ENCODE results near the gene KCNJ4.
A peak's percentile ranks its signal among the peaks of the same experiment; 100 is the strongest.

The KCNJ4 gene

DNA sequence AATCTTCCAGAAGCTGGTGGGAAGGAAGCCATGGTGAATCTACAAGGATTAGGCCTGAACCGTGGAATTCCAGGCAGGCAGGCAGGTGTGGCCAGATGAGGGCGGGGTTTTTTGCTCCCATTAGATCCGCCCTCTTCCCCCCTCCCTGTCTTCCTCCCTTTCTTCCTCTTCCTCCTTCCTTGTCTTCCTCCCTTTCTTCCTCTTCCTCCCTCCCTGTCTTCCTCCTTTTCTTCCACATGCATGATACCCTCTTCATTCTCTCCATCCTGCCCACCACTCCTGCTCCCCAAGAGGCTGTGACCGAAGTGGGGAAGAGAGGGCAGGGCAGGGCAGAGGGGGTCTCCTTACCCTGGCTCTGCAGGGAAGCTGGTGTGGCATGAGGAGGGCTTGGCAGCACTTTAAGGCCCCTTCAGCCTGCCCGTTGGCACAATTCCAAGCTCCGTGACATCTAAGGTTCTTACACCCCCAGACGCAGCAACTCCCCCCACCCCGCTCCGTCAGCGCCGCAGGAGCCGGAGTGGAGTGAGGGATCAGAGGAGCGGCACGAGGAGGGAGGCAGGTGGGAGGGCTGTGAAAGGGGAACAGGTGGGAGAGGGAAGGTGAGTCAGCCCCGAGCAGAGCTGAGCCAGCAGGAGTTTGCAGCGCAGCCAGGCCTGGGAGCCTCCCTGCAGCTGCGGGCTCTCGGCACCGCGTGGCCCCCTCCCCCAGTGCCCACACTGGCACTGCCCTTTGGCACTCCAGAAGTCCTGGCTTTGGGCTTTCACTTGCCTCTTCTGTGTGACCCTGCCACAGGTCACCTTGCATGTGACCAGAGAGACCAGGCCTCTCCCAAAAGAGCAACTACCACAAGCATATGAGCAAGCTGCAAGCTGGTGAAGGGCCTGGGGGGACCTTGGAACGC is 32.1 kb downstream of the KCNJ4 start:
- H3K36me3 Mint-ChIP-seq: no peaks in the 10 kb centered on the region
- no peak for DNase-seq
- H3K4me1 Mint-ChIP-seq: no peaks in the 10 kb centered on the region
- no peak overlapping the region for H3K4me3 Mint-ChIP-seq
- no peaks in the 10 kb centered on the region for H3K9me3 Mint-ChIP-seq
- CTCF ChIA-PET: interaction anchor here (0.5 to 1.4 kb wide), 5 partner anchors 9 to 259 kb away, joined by 3 to 4 read pairs (median 3); no protein-coding TSS in a partner anchor
- H3K27ac Mint-ChIP-seq: no peak overlapping the region
- peaks cover 12% of the 10 kb centered on the region for H3K27me3 Mint-ChIP-seq

DNA sequence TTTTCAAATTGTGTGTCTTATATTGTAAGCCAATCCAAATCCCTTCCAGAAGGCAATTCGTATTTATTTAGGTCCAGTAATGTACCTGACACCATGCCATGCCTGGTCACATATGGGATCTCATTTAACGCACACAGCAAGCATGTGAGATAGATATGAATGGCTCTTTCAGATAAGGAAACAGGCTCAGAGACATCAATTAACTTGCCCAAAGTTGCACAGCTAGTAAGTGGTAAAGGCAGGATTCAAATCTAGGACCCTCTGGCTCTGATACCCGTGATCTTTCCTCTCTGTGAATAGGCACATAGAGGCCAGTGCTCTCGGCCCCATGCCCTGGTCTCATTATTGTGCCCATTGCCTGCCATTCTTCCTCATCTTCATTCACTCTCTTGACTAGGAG is 34.3 kb downstream of the KCNJ4 start:
- H3K9me3 Mint-ChIP-seq: no peaks in the 10 kb centered on the region

DNA sequence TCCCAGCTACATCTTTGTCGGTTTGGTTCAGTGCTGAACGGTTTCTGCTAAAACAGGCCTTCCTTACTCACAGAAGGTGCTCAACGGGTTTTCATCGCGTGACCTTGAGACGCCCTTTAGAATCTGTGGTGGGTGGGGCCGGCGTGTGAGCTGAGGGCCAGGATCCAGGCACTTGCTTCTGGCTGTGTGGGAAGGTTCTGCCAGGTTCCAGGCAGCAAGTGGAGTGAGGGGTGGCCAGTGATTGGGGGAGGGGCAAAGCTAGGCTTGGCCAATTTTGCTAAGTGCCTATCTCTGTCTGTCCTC is 35.2 kb downstream of the KCNJ4 start:
- H3K4me3 Mint-ChIP-seq: no peak overlapping the region
- H3K9me3 Mint-ChIP-seq: no peaks in the 10 kb centered on the region
- no peaks in the 10 kb centered on the region for H3K4me1 Mint-ChIP-seq
- H3K27ac Mint-ChIP-seq: no peak overlapping the region
- CTCF ChIA-PET: no interaction called here
- no peak for DNase-seq
- H3K27me3 Mint-ChIP-seq: peaks cover 16% of the 10 kb centered on the region
- no peaks in the 10 kb centered on the region for H3K36me3 Mint-ChIP-seq

More for the DNA sequence above, 34.3 kb downstream of the KCNJ4 start:
- CTCF ChIA-PET: no interaction called here
- no peak for DNase-seq
- H3K27ac Mint-ChIP-seq: no peak overlapping the region
- no peak overlapping the region for H3K4me3 Mint-ChIP-seq
- no peaks in the 10 kb centered on the region for H3K4me1 Mint-ChIP-seq
- no peaks in the 10 kb centered on the region for H3K36me3 Mint-ChIP-seq
- H3K27me3 Mint-ChIP-seq: peaks cover 12% of the 10 kb centered on the region

DNA sequence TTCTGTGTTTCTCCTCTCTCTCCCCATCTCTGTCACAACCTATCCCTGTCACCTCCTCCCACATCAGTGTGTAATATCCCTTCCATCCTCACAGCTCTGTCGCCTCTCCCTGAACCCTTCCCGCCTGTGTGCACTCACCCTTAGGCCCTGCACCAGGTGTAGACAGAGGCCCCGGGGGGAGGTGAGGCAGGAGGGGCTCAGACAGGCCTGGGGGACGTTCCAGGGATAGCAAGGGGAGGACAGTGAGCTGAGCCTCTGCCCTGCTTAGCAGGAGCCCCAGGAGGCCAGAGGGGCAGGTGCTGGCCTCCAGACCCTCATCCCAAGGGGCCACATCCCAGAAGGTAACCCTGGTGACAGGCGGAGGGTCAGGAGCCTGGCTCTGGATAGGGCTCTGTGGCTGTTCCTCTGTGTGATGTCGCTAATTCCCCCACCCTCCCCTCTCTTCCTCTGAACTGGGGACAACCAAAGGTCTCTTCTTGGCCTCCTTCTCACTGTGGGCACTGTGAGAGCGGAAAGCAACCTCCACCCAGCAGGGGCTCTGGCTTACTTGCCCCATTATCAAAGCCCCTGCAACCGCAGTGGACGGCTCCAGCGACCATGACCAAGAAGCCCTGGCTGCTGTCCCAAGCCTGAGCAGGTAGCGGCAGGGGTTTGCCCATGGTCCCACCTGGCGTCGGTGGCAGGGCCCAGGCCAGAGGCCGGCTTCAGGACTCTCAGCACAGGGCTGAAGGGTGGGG is 35.7 kb downstream of the KCNJ4 start:
- H3K27me3 Mint-ChIP-seq: peaks cover 17% of the 10 kb centered on the region
- H3K9me3 Mint-ChIP-seq: no peaks in the 10 kb centered on the region
- H3K4me1 Mint-ChIP-seq: no peaks in the 10 kb centered on the region
- no peak overlapping the region for H3K27ac Mint-ChIP-seq
- H3K36me3 Mint-ChIP-seq: no peaks in the 10 kb centered on the region
- CTCF ChIA-PET: no interaction called here
- DNase-seq: no peak
- no peak overlapping the region for H3K4me3 Mint-ChIP-seq

DNA sequence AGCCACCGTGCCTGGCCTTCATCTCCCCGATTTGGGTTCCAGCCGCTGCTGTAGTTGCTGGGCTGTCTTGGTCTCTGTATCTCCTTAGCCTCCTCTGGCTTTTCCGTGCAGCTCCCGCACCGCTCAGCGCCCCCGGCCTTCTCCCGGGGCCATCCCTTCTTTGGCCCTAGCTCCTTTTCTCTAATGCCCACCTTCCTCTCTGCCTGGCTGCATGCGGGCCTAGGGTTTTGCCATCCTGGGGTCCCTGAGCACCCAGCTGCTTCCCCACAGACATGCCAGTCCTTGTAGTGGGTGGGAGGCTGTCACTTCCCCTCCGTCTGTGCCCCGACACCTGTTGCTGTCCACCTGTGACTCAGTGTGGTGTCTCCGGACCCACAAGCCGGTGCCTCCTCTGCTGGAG is 36.4 kb downstream of the KCNJ4 start:
- H3K4me1 Mint-ChIP-seq: no peaks in the 10 kb centered on the region
- DNase-seq: no peak
- no peak overlapping the region for H3K4me3 Mint-ChIP-seq
- H3K27me3 Mint-ChIP-seq: peaks cover 17% of the 10 kb centered on the region
- no peaks in the 10 kb centered on the region for H3K9me3 Mint-ChIP-seq
- CTCF ChIA-PET: no interaction called here
- no peak overlapping the region for H3K27ac Mint-ChIP-seq
- H3K36me3 Mint-ChIP-seq: no peaks in the 10 kb centered on the region

DNA sequence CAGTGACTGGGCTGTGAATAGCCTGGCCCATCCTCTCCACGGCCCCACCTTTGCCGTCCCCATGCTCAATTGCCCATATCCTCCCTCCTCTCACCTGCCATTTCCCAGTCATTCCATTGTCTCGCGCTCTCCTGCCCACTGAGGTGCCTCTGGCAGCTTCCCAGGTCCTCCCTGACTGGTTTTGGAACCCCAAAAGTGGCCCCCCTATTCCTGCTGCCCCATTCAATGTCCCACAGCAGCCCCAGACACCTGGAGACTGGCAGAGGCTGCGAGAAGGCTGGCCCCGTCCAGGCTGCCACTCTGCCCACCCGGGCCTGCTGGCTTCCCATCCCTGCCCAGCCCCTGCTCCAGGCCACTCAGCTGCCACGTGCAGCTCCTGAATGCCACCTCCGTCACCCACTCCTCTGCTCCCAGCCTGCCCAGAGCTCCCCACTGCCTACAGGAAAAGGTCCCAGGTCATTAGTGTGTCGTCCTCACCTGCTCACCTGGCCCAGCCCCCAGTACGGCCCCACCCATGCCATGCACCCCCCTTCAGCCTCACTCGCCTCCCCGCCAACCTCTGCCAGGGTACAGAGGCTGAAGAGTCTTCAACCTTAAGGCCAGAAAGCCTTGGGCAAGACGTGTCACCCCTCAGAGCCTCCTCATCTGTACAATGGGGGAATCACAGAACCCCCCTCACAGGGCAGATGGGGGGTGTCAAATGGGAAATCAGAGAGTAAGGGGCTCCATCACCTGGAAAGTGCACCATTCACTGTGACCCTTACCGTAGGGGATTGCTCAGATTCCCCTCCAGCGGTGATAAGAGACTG is 37.5 kb downstream of the KCNJ4 start:
- Mint-ChIP-seq H3K4me1 (peaks cover 2% of the 10 kb centered on the region), H3K9me3 (no peaks in the 10 kb centered on the region), H3K36me3 (no peaks in the 10 kb centered on the region), H3K27me3 (peaks cover 19% of the 10 kb centered on the region), H3K27ac (no peak overlapping the region), H3K4me3 (no peak overlapping the region)
- DNase-seq: no peak
- CTCF ChIA-PET: interaction anchor here (1.2 kb wide), 1 partner anchor 154 kb away, joined by 3 read pairs; no protein-coding TSS in a partner anchor

DNA sequence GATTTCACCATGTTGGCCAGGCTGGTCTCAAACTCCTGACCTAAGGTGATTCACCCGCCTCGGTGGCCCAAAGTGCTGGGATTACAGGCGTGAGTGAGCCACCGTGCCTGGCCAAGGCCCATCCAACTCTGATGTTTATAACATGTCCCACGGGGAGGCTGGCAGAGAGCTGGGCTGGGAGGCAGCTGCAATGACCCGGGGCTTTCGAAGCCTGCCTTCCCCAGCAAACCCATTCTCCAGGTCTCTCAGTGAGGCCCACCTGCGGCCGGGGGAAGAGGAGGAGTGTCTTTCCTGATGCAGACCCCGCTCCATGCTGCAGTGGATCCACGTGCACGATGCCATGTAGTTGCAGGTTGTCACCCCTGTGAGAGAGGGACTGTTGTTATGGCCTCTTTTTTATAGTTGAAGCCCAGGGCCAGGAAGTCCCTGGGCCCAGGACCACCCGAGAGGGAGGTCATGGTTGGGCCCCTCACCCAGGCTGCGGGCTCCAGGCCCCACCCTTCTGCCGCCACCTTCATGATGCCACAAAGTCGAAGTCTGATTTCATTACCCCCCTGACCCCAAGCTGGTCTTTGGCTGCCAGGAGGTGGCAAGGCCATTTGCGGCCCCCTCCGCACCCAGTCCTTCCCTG is 38.3 kb downstream of the KCNJ4 start:
- no peak overlapping the region for H3K27ac Mint-ChIP-seq
- H3K4me3 Mint-ChIP-seq: no peak overlapping the region
- no peak for DNase-seq
- no peaks in the 10 kb centered on the region for H3K36me3 Mint-ChIP-seq
- peaks cover 22% of the 10 kb centered on the region for H3K27me3 Mint-ChIP-seq
- H3K4me1 Mint-ChIP-seq: peaks cover 4% of the 10 kb centered on the region
- CTCF ChIA-PET: interaction anchor here (1.2 kb wide), 1 partner anchor 155 kb away, joined by 3 read pairs; no protein-coding TSS in a partner anchor
- no peaks in the 10 kb centered on the region for H3K9me3 Mint-ChIP-seq

DNA sequence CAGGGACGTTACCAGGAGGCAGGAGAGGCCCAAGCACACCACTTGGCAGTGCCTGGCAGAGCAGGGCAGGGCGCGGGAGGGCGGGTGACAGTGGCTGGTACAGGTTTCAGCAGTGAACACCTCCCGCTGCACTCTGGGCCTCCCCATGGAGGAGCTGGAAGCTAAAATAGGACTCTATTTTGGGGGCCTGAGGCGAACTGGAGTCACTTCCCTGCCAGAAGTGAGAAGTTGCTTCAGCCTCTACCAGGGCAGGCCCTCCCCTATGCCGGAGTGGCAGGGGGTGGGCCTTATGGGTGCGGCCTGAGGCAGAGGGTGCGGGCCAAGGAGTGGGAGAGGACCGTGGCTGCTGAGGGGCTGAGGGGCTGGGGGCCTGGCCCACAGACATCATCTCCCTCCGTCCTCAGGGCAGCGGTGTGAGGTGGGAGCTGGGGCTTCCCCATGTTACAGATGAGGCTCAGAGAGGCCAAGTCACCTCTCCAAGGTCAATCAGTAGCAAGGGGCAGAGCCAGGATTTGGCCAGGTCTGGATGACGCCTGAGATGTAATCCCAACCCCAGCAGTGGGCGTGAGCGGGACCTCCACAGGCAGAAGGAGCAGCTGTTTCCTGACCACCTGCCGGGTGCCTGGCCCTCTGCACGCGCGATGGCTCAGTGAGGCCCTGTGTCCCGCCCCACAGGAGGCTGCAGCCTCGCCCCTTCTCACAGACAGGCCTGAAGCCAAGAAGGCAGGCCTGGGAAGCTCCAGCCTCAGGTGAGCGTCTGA is 39.3 kb downstream of the KCNJ4 start:
- no peak for DNase-seq
- Mint-ChIP-seq H3K4me3 (no peak overlapping the region), H3K9me3 (no peaks in the 10 kb centered on the region), H3K27ac (no peak overlapping the region), H3K36me3 (no peaks in the 10 kb centered on the region), H3K27me3 (peaks cover 19% of the 10 kb centered on the region), H3K4me1 (peaks cover 4% of the 10 kb centered on the region)
- CTCF ChIA-PET: interaction anchor here (1.2 to 2.5 kb wide), 2 partner anchors 156 kb away, joined by 3 to 10 read pairs; no protein-coding TSS in a partner anchor

DNA sequence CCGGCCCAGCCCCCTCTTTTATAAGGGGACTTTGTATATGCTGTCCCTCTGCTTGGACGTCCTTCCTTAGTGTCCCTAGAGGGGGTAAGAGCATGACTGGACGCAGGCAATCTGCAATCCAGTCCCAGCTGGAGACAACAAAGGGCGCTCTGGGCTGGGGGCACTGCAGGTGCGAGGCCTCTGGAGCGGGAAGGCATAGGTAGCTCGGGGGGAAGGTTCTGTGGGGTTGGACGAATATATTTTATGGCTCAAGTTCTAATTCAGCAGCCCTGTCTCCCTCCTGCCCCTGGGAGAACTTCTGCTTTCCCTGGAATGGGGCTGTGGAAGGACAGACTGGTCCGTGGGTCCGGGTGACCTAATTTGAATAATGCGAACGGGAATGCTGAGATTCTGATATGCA is 40.0 kb downstream of the KCNJ4 start:
- Mint-ChIP-seq H3K4me3 (no peak overlapping the region), H3K36me3 (no peaks in the 10 kb centered on the region), H3K27ac (no peak overlapping the region), H3K9me3 (no peaks in the 10 kb centered on the region), H3K4me1 (peaks cover 4% of the 10 kb centered on the region), H3K27me3 (peaks cover 19% of the 10 kb centered on the region)
- CTCF ChIA-PET: interaction anchor here (1.8 to 2.5 kb wide), 2 partner anchors 14 to 157 kb away, joined by 7 to 10 read pairs; no protein-coding TSS in a partner anchor
- DNase-seq: no peak

DNA sequence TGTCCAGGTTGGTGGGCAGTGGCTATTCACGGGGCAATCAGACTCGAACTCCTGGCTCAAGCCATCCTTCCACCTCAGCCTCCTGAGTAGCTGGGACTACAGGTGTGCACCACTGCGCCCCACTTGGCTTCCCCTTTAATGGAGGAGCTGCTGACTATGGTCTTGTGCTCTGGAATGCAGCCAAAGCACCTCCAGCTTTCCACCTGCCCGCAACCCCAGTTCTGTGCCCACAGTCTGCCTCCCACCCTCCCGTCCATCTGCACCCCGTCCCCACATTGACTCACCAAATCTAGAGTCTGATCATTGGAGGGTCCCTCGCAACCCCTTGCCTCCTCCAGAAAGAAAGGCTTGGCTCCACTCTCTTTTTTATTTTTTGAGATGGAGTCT is 41.0 kb downstream of the KCNJ4 start:
- no peak overlapping the region for H3K27ac Mint-ChIP-seq

DNA sequence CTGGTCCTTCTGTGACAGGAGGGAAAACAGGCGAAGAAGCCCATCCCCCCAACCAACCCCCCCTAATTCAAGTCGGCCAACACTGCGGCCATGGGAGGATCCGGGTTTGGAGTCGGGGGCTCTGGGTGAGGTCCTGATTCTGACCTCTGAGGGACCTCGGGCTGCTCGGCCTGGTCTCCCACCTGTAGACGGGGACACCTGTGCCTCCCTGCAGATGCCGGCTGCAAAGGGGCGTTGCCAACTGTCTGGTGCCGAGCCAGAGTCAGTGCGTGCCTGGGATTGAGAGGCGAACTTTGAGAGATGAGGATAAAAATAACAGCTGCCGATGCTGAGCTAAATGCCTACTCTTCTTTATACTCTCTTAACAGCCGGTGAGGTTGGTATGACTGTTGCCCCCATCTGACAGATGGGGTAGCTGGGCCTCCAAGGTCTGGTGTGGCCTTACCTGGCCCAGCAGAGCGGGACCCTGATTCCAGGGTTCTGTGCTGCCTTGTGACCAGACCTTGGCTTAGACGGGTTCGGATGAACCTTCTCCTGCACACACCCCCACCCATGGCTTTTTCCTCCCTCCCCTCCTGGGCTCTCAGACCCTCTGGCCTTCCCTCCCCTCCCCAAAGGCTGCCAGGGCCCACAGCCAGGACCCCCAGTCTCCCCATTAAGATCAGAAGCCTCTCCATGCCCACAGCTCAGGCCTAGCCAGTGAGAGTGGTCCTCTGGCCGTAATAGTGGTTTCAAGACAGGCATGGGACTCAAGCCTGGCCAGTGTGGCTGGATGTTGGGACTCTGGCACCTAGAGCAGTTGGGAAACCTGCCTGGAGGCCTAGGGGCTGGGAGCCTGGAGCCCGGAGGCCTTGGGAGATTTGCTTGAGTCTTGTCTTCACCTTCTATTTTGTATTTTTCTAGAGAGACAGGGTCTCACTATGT is 41.7 kb downstream of the KCNJ4 start:
- Mint-ChIP-seq H3K36me3 (no peaks in the 10 kb centered on the region), H3K4me1 (peaks cover 4% of the 10 kb centered on the region), H3K4me3 (no peak overlapping the region), H3K9me3 (no peaks in the 10 kb centered on the region), H3K27me3 (peaks cover 10% of the 10 kb centered on the region), H3K27ac (no peak overlapping the region)
- no peak for DNase-seq
- CTCF ChIA-PET: interaction anchor here (0.6 to 2.5 kb wide), 6 partner anchors 9 to 158 kb away, joined by 3 to 10 read pairs (median 4); no protein-coding TSS in a partner anchor

More for the DNA sequence above, 41.0 kb downstream of the KCNJ4 start:
- H3K4me3 Mint-ChIP-seq: no peak overlapping the region
- H3K27me3 Mint-ChIP-seq: peaks cover 17% of the 10 kb centered on the region
- CTCF ChIA-PET: interaction anchor here (0.9 to 2.5 kb wide), 3 partner anchors 13 to 158 kb away, joined by 3 to 10 read pairs (median 7); no protein-coding TSS in a partner anchor
- DNase-seq: no peak
- H3K4me1 Mint-ChIP-seq: peaks cover 4% of the 10 kb centered on the region
- H3K36me3 Mint-ChIP-seq: no peaks in the 10 kb centered on the region
- no peaks in the 10 kb centered on the region for H3K9me3 Mint-ChIP-seq

DNA sequence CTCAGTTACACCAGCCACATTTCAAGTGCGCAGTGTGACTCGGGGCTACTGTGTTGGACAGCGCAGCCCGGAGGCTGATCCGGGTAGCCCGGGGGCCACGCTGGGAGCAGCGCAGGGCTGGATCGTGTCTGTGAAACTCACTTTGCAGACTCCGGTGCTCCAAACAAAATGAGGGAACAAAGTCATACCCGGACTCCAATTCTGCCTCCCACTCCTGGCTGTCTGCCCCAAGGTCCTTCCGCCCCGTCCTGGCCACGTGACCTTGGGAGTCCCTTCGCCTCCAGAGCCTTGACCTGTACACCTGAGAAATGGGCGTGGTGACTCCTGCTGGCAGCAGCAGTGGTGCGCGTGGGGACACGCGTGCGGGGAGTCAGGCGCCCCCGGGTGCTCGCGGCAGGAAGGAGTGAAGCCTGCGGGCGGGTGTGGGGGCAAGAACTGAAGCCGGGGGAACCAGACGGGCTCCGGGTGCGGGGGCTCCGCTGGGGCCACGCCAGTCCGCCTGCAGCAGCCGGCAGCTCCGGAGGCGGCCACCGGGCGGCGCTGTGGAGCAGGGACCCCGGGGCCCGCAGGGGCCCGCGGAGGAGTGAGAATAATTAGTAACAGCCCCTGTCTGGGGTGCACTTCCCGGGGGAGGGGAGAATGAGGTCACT is 42.4 kb downstream of the KCNJ4 start:
- Mint-ChIP-seq H3K36me3 (no peaks in the 10 kb centered on the region), H3K9me3 (no peaks in the 10 kb centered on the region), H3K4me3 (no peak overlapping the region), H3K27ac (no peak overlapping the region), H3K27me3 (peaks cover 10% of the 10 kb centered on the region), H3K4me1 (peaks cover 4% of the 10 kb centered on the region)
- CTCF ChIA-PET: interaction anchor here (1.1 to 1.3 kb wide), 3 partner anchors 10 to 159 kb away, joined by 4 to 5 read pairs (median 4); no protein-coding TSS in a partner anchor
- DNase-seq: peak; percentile 59
